ENCODE measurements around the gene GPR78. TPM values are rescaled to one million over a fixed set of nuclear protein-coding genes. Genes with fewer than 3 reads are reported as not detected.
"Not testable (repeated sequence)": the region's sequence is repeated elsewhere in the genome, so short reads cannot be mapped to it uniquely, and the experiment has no call there.

The GPR78 gene
- total RNA-seq, 2 donors from 2014 or later: 0.14 TPM; not detected in 1

GRCh38 chr4:8557151-8558076 lies 22.8 kb upstream of the GPR78 start:
- no peak for DNase-seq
- ATAC-seq: no peak
- intact Hi-C loops (cut with DNase I, micrococcal nuclease): no loop called here

- no peak for ATAC-seq
These were observed 21.9 kb upstream of the GPR78 start for GRCh38 chr4:8558080-8558960.

GRCh38 chr4:8559011-8559410 lies 21.2 kb upstream of the GPR78 start:
- no peak for DNase-seq
- ATAC-seq: no peak
- intact Hi-C loops (cut with DNase I, micrococcal nuclease): no loop called here

More at GRCh38 chr4:8558080-8558960, 21.9 kb upstream of the GPR78 start:
- intact Hi-C loops (cut with DNase I, micrococcal nuclease): no loop called here
- no peak for DNase-seq

GRCh38 chr4:8559524-8560264 lies 20.5 kb upstream of the GPR78 start:
- intact Hi-C loops (cut with DNase I, micrococcal nuclease): no loop called here
- peak in 1 of 2 donors; percentile 12 for DNase-seq
- ATAC-seq: no peak

- ATAC-seq (no peak), DNase-seq (peak in 1 of 2 donors; percentile 4)
- intact Hi-C loops (cut with DNase I, micrococcal nuclease): no loop called here
These were observed 19.7 kb upstream of the GPR78 start for GRCh38 chr4:8560265-8561047.

GRCh38 chr4:8564595-8564994 lies 15.6 kb upstream of the GPR78 start:
- DNase-seq: no peak
- intact Hi-C loops (cut with DNase I, micrococcal nuclease): no loop called here
- ATAC-seq: no peak

- intact Hi-C loops (cut with DNase I, micrococcal nuclease): no loop called here
- DNase-seq (no peak), ATAC-seq (no peak)
These were observed 12.0 kb upstream of the GPR78 start for GRCh38 chr4:8568068-8568668.

- intact Hi-C loops (cut with DNase I, micrococcal nuclease): no loop called here
- no peak for ATAC-seq
- DNase-seq: no peak
These were observed 10.0 kb upstream of the GPR78 start for GRCh38 chr4:8570201-8570600.

GRCh38 chr4:8571702-8572685 lies 8.2 kb upstream of the GPR78 start:
- DNase-seq (peak in 1 of 2 donors; percentile 7), ATAC-seq (no peak)
- intact Hi-C loops (cut with DNase I, micrococcal nuclease): no loop called here

GRCh38 chr4:8573266-8573665 lies 6.9 kb upstream of the GPR78 start:
- no peak for ATAC-seq
- intact Hi-C loops (cut with DNase I, micrococcal nuclease): no loop called here
- DNase-seq: peak in 1 of 2 donors; percentile 6

GRCh38 chr4:8574796-8575370 lies 5.3 kb upstream of the GPR78 start:
- DNase-seq (peak in 1 of 2 donors; percentile 10), ATAC-seq (no peak)
- intact Hi-C loops (cut with DNase I, micrococcal nuclease): no loop called here

- intact Hi-C loops (cut with DNase I, micrococcal nuclease): no loop called here
- no peak for ATAC-seq
- DNase-seq: peak in 1 of 2 donors; percentile 14
These were observed 4.7 kb upstream of the GPR78 start for GRCh38 chr4:8575457-8575856.

- intact Hi-C loops (cut with DNase I, micrococcal nuclease): not testable (repeated sequence)
These were observed 3.6 kb upstream of the GPR78 start for GRCh38 chr4:8576591-8576990.

GRCh38 chr4:8577046-8577445 lies 3.1 kb upstream of the GPR78 start:
- DNase-seq: peak in 1 of 2 donors; percentile 4
- ATAC-seq: no peak
- intact Hi-C loops (cut with DNase I, micrococcal nuclease): no loop called here

More at GRCh38 chr4:8576591-8576990, 3.6 kb upstream of the GPR78 start:
- ATAC-seq: not testable (repeated sequence)
- DNase-seq: peak in 1 of 2 donors; percentile 5

- intact Hi-C loops (cut with DNase I, micrococcal nuclease): no loop called here
- DNase-seq: no peak
- no peak for ATAC-seq
These were observed 2.2 kb upstream of the GPR78 start for GRCh38 chr4:8577972-8578371.

GRCh38 chr4:8578717-8579116 lies 1.5 kb upstream of the GPR78 start:
- no peak for DNase-seq
- no peak for ATAC-seq
- intact Hi-C loops (cut with DNase I, micrococcal nuclease): no loop called here

Measured in left colon (tissue), 2 donors.